Measurements from ENCODE around the gene ARID5A.

Gene ARID5A

DNA sequence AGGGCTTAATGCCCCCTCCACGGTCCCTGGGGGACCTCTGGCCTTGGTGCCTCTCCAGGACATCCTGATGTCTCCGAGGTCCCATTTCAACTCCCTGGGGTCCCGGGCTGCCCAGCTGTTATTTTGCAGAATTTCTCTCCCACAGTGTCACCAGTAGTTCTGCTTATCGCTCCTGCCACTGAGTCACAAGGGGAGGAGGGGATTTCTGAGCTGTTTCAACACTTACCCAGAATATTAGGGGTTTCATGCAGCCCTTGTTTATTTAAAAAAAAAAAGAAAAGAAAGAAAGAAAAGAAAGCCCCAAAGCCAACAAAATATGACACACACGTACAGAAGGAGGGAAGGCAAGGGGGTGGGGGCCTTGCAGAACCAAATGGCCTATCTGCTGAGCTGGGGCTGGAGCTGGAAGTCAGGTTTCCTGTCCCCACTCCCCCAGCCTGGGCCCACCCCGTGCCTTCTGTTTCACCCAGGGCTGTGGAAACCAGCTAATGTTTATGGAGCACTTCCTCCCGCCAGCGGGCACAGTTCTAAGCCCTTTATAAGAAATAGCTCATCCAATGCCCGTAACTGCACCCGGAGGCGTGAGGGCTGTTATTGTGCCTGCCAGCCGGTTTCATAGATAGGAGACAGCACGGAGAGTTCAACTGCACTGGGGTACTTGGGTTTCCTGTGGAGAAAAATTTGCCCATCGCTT, 8.4 kb upstream of the ARID5A start:
- DNase-seq = peak; percentile 89

DNA sequence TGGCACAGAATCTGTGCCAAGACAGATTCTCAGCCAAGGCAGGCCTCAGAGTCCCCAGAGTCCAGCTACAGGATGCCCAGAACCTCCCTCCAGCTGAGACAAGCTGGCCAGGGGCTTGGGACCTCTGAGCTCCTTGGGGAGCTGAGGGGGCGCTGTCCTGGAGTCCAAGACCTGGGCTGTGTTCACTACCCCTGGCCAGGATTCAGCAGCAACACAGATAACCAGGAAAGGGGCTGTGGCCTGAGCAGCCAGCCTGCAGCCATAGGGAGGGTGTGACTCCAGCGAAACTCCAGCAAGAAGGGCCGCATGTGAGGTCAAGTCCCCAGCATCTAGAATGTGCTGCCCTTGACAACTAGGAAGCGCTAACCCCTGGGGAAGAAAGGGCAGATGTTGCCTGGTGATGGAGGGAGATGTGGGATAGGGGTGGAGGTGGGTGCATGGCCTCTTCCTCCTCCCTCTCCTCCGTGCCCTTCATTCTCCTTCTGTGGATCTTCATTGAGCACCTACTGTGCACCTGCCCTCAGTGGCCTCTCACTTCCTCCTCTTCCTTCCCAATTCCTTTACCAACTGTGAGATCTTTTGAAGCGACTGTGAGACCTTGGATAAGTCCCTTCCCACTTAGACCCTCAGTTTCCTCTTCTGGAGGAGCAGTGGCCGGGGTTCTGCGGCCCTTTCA, 7.7 kb upstream of the ARID5A start:
- no peak for DNase-seq

DNA sequence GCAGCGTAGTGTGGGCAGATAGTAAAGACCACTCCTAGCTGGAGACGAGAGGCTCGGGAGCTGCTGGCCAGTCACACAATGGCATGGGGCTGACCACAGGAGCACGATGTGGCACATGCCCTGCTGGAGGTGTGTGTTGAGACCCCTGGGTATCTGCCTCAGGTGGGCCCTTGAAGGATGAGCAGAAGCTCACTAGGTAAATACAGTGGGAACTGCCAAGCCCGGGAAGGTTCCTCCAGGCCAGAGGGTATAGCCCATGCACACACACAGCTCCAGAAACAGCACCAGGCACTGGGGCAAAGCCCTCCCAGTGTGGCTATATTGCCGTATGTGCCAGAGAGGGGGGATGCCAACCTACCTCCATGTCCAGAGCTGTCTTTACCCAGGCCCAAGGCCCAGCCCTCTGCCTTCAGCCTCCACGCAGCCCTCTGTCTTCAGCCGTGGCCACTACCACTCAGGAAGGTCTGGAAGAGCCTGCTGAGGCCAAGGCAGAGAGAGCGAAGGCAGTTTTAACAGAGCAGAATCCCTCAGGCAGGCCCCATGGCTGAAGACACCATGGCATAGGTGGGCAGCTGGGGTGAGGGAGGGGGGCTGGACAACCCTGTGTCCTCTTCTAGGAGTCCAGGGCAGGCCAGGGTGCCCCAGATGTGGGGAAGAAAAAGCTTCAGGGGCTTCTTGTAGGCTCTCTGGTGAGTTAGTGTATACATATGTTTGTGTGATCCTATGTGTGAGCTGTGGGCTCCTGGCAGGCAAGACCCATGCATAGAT, 7.0 kb upstream of the ARID5A start:
- peak; percentile 61 for DNase-seq

DNA sequence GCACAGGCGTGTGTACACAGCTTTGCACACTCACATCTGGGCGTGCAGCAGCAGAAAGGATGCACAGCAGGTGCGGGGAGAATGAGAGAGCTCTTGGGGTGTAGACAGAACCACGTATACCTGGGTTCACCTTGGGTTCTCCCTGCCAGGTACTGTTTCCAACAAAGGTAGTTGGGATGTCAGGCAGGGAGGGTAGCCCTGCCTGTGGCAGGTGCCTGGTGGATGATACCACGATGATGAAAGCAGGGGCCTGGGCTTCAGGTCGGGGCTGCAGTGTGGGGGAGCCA, 6.5 kb upstream of the ARID5A start:
- no peak for DNase-seq

DNA sequence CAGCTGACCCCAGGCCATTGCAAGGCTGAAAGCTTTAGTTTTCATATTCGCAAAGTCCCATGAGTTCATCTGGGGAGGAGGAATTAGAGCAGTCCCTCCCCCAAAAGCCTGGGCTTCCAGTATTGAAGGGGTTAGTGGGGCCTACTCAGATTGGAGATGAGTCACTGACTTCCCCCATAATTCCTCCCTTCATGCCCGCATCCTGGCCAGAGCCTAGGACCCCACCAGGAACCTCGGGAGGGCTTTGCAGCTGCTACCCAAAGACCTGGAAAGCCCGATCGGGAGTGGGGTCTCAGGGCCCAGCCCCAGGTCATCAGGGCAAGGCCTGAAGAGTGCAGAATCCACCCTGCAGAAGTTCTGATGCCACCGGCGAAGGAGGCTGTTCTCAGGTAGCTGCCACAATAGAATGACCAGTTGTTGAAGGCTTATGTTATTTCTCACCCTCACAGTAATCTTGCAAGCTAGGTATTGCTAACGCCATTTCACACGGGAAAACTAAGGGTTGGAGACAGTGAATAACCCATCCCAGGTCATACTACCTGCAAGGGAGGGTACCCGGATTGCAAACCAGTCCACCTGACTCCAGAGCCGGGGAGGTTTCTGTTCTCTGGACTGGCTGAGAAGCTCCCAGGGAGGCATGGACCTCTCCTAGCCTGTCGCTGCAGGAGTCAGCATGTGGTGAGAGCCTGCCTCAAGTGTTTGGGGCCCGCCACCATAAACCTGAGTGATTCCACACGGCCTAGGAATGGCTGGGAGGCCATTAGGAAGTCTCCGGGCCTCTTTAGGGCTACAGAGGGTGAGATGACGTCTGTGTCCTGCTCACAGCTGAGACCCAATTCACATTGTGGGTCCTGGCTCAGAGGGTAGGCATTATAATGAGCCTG, 5.8 kb upstream of the ARID5A start:
- DNase-seq = peak; percentile 62

DNA sequence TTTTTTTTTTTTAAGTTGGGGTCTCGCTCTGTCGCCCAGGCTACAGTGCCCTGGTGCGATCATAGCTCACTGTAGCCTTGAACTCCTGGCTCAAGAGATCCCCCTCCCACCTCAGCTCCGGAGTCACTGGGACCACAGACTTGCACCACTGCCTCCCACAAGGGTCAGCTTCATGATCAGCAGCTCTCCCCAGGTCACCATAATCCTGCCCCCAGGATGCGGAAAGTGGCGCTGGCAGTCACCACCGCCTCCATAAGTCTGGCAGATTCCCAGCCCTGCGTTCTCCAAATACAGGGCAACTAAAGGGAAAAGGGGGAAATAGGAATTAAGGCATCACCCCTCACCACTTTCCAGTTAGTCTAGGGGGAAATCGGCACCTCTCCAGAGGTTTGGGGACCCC, 5.2 kb upstream of the ARID5A start:
- no peak for DNase-seq

DNA sequence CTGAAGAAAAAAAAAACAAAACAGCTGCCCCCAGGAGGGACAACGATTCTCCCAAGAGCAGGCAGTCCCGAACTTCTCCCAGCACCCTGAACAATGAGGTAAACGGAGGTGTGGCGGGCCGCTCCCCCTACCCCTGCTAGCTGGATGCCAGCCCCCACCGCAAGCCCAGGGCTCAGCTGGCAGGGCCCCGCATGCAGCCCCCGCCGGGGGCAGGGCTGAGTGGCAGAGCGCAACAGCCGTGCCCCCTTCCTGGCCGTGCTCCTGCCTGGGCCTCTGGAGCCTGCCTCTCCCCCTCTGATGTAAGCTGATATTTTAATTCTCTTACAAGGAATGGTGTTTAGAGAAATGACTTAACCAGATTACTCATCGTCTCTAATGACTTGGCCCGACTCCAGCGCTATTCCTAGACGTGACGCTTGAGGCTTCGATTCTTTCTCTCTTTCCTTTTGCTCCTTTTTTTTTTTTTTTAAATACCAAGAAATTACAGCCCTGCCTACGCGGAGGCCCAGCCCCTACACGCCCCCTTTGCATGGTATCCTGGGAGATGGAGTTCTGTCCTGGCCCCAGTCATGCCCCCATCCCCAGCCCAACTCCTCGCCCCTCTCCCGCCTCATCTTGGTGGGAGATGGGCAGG, 4.6 kb upstream of the ARID5A start:
- DNase-seq = peak; percentile 92

DNA sequence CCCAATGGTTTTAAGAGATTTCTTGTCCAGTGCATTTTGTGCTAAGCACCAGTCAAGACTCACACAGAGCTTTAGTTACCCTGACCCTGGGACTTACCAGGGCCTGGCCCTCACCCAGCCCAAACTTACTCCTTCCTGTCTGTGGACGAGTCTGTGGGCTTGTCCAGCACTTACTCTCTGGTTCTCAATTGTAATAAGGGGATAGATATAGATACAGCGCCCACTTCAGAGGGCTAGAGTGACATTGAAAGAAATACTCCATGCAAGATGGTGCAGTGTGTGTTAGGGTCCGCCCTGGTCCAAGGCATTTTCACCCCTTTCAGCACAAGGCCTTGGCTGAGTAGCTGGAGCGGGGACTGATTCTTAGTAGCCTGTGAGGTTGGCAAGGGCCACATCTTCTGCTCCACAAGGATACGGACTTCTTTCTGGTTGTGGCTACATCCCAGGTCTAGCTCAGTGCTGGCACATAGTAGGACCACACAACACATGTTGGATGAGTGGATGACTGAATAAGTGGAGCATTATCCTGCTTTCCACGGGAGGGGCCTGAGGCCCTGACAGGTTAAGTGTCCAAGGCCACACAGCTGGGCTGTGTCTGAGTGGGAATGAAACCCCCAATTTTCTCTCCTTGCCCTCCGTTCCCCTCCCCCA, 3.8 kb upstream of the ARID5A start:
- DNase-seq = peak; percentile 61

DNA sequence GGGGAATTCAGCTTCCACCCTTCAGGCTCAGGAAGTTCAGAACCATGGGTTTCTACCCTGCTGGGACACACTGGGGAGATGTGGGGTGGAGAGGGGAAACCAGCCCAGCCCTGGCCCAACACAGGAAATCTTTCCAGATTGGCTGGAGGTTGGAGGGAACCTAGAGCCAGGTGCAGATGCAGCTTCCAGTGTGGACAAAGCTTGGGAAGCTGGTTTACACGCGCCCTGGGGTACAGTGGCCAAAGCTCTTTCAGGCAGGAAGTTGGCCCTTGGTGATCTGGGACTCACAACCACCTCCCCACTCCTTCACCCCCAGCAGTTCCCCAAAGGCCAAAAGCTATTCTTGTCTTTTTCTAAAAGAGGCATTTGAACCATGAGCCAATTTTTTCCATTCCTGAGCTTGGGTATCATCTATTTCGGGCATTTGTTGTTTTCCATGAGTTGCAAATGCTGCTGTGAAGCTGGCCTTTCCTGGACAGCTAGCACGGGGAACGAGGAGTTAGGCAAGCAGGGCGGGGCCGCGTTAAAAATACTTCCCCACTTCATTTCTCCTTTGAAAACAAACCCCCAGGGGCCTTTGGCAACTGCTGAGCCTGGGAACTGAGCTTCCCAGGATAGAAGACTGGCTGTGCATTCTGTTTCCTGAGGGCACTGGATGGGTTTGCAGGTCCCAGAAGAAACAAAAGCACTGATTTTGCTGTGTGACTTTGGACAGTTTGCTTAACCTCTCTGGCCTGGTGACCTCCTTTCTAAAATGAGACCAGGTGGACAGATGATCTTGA, 3.1 kb upstream of the ARID5A start:
- peak; percentile 59 for DNase-seq

DNA sequence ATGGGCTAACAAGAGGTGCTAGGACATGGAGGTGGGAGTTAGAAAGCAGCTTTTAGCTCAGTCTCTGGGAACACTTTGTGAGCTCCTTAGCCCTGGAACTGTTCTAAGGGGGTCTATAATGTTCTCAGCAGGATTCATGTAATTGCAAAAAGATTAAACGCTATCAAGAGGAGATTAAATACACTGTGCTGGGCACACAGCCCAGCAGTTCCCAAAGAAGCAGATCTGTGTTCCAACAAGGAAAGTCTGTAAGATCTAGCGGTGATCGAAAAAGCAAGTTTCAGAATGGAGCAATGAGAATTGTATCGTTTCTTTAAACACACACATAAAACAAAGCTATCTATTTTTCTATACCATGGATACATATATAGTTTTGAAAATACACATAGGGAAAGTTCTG, 2.4 kb upstream of the ARID5A start:
- DNase-seq = no peak

DNA sequence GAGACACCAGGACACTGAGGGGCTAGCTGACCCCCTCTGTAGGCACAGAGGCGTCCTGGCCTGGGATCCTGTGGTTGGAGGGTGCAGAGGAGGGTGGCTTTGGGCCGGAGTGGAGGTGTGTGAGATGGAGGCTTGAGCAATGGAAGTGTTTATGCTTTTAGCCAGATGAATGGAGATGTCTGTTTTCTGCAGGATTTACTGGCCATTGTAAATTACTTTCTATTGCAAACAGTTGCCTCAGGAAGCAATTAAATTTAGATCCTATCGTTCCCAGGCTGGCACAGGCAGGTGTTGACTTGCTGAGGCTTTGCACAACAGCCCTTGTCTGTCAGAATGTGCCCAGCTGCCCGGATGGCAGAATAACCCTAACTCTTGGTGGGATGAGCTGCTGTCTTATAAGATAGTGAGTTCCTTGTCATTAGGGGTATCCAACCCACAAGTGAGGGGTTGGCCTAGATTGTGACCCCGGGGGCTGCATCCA, 1.8 kb upstream of the ARID5A start:
- no peak for DNase-seq

DNA sequence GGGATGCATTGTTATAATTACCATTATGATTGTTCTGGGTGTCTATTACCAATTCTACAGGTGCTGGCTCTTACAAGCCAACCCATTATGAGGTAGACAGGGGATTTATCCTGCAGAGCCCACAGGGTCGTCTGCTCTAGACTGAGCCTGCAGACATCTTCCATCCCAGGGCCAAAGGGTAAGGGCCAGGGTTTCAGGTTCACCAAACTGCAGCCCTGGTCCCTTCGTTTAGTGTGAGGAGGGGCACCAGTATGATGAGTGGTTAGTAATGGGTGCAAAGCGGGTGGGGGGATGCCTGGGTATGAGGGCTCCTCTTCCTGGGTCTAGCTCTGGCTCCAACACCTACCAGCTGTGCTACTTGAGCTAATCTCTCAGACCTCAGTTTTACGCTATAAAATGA, 1.2 kb upstream of the ARID5A start:
- DNase-seq = no peak

DNA sequence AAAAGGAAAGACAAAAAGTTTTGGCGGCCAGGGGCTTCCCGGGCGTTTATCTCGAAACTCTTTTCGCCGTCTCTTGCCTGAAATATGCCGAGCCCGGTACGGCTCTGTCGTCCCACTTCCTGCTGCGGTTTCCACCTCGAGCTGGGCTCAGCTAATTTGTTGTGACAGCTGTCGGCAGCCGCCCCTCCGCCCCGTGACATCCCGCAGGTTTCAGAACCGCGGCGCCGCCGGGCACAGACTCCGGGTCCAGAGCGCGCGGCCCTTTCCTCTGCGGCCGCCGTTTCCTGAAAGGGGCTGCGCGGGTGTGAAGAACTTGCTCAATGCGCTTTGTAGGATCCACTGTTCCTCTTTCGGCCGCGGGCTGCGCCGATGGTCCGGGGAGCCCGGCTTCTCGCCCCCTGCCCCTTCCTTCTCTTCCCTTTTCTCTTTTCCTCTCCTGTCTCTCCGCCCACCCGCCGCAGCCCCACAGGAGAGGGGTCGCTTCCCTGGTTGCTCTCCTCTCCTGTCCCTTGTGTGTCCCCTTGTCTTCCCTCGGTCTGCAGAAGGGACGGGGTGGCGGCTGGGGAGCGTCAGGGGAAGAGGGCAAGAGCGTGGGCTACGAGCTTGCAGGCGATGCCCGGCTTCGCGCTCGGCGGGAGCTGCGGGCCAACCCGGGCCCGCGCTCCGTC, 648 bp downstream of the ARID5A start:
- DNase-seq = peak; percentile 95

DNA sequence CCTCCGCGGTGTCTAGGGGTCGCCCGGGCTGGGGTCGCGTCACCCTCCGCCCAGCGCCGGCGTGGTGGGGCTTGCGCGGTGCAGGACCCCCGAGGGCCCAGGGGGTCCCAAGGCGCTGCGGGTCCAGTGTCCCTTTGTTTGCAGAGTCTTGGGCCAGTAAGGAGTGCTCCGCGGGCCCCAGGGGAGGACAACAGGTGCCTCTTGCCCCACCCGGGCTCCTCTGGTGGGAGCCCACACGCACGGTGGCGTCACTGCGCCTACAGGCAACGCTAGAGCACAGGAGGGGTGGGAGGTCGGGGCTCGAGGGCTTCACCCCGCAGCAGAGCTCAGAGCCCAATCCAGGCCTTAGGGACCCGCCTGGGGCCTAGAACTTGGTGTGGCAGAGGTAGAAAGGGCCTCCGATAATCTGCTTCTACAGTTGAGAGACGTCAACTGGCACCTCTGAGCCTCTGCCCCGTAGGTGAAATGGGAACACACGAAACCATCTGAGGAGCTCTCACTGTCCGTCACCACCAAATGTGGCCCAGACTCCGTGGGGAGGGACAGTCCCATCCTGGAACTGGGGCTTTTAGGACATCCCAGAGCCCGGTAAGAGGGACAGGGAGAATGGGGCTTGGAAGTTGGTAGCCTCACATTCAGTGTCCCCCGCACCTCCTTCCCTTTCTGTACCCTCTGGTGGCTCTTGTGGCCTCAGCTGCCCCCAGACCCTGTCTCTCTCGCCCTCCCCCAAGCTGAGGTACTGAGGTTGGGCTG, 1.4 kb downstream of the ARID5A start:
- DNase-seq = peak; percentile 86

DNA sequence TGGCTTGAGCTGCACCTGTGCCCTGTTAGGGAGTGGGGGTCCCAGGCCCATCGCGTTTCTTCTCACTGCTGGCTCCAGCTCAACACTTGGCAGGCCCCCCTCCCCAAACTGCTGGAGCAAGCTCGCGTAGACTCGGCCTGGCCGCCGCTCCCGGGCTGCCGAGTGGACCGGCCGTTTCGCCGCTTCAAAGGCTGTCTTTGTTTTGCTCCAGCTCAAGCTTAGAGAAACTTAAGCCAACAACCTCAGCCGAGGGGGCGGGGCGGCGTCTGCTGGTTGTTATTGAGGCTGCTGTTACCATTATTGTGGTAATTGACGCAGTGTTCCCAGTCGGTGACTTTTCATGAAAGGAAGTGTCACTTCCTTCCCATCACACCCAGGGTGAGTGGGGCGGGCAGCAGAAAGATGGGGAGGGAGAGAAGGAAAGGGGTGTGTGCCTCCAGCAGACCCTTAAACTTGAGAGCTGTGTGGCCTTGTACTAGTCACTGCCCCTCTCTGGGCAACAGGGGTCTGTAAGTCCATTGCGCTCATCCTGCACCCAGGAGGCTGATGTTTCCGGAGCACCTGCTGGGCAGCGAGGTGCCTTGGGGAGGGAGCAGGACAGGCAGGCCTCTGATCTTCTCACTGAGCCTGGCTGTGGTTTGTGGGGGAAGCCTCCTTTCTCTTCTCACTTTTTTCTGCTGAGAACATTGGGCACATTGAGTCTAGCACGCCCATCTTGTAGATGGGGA, 2.1 kb downstream of the ARID5A start:
- peak; percentile 95 for DNase-seq

DNA sequence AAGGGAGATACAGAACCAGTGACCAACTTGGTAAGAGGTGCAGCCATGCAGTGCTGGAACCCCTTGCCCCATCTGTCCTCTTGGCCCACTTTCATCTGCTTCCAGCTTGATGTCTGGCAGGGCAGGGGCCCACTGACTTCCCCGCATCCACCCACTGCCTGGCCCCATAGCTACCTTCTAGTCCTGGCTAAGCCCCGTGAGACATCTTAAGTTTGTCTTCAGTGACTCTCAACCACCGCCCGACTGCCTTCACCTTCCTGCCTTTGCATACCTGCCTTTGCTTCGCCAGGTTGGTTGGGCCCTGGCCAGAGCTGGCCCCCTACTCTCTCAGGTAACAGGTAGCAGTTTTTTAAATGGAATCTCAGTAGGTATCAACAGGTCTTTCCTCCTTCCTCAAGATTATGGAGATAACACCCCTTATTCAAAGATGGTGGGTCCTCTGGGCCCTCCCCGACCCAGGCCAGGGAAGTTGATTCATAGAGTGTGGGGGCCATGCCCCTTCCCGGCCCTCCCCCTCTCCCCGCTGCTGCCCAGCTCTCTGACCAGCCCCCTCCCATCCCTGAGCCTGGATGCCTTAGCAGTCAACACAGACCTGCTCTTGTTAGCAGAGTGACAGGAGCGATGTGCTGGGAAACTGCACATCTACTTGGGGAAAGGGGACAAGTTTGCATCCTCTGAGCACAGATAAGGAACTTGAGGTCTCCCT, 2.8 kb downstream of the ARID5A start:
- DNase-seq = peak; percentile 66

DNA sequence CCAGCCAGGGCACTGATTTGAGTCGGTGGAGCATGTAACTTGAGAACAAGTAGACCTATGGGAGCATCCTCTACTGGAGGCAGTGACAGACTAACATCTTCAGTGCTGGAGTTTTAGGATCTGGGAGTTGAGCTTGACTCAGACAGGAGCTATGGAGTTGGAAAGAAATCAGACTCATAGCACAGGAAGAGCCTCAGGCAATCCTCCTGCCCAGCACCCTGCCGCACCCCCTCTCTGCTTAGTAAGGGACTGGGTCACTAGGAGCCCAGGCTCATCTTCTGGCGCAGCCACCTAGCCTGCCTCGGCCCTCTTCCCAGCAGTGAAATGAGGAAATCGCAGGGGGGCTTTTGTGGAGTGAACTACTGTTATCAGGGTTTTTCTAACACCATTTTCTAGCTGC, 3.6 kb downstream of the ARID5A start:
- DNase-seq = no peak

DNA sequence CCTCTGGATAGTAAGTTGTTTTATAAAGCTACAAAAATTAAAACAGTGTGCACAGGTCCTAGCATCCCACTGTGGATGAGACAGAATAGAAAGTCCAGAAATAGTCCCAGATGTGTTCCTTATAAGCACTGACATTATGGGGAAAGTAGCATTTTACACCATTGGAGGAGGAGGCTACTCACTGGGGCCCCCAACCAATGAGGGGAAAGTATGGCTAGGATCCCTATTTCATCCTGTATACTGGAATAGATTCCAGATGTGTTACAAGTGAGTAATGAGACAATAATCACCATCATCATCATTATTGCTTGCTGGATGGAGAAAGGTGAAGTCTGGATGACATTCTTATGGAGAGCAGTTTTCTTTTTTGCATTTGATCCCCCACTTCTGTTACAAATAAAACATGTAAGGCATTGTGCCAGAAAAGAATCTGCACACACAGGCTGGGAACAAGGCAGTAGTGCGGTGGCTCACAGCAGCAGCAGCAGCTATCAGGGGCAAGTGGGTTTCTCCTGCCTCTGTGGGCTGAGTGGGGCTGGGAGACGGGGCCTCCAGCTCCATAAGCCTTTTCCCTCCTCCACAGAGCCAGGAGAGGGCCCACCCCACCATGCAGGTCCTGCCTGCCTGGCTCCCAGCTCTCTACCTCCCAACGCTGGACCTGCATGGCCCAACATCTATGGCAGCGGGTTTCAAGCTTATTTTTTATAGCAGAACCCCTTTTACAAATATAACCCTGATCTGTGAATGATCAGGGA, 5.0 kb downstream of the ARID5A start:
- no peak for DNase-seq
